HS-27A (cell line): ENCODE measurements around the gene PIMREG.
"Not testable (repeated sequence)": the region's sequence is repeated elsewhere in the genome, so short reads cannot be mapped to it uniquely, and the experiment has no call there.

ENCODE experiments used
- DNase-seq: peaks from one replicate; pipeline ENCODE4 v3.0.0-alpha.2; 2012; ENCODE audit warnings: low read depth, missing footprints

The PIMREG gene

DNA sequence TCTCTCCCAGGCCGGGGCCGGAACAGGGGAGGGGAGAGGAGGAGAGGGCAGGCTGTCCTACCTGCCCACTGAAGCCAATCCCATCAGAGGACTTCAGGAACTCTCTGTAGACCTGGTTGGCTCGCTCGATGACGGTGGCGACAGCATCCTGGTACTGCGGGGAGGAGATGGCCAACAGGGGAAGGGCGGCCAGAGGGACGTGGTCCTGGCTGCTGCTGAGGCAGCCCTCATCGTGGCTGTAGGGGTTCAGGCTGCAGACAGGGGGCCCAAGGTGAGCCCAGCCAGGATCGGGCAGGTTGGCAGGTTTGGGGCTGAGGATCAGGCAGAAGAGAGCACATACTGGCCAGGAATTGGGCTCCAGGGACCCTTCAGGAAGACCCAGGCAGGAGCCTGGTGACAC lies 34.2 kb downstream of the PIMREG start:
- no peak for DNase-seq

DNA sequence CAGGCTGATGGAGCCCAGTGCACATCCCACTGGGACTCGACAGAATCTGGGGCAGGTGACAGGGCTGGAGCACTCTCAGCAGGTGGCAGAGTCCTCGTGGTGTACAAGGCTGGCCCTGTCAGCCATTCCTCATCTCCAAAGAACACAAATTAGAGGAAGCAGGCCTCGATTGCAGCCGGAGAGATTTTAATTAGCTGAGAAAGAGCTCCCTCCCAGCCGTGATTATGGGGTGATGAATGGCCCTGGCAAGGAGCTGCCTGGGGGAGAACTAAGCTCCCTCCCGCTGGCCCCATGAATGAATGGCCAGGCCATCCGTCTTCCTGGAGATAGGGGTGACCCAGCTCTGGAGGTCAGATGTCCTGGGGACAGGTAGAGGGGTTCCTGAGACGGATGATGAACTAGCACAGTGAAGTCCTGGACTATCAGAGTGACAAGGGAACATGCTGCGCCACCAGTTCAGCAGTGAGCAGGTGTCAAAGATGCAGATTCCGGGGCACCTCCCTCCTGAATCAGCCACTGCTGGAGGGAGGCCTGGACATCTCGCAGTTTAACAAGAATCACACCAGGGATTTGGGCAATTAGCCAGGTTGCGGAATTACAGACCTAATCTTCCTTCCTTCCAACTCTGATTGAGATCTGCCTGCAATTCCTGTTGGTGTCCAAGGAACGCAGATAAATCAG lies 35.5 kb downstream of the PIMREG start:
- no peak for DNase-seq

DNA sequence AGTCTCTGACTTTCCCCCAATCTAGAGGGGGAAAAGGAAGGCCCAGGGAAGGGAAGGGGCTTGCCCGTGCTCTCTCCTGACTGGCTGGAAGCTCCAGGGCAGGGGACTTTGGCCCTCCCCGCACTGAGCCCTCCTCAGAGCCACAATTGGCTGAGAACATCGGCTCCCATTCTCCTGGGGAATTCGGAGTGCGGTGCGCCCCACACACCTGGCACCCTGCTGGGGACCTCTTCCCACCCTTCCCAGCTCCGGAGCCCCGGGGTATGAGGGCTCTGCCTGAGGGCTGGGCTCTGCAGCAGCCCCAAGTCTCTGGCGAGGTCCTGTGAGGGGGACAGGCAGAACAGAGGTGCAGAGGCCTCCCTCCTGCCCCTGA lies 36.0 kb downstream of the PIMREG start:
- DNase-seq = no peak

DNA sequence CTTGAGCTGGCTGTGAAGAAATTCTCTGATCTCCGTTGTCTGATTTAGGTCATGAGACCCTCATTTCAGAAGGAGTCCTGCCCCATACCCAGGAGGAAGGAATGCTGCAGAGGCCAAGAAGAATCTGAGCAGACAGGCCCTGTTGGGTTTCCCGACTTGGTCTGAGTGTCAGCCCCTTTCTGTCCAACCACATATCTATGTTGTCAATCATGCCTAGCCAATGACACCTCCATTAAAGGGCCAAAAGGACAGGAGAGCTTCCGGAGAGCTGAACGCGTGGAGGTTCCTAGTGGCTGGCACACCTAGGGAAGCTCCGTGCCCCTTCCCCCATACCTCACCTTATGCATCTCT lies 37.8 kb downstream of the PIMREG start:
- no peak for DNase-seq

DNA sequence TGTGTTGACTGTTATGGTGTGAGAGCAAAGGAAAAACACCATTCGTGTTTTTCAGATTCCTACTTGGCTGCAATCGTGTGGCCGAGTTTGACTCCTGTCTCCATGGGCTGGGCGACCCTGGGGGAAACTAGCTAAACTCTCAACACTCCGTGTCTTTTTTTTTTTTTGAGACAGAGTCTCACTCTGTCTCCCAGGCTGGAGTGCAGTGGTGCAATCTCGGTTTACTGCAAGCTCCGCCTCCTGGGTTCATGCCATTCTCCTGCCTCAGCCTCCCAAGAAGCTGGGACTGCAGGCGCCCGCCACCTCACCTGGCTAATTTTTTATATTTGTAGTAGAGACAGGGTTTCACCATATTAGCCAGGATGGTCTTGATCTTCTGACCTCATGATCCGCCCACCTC lies 38.5 kb downstream of the PIMREG start:
- not testable (repeated sequence) for DNase-seq

DNA sequence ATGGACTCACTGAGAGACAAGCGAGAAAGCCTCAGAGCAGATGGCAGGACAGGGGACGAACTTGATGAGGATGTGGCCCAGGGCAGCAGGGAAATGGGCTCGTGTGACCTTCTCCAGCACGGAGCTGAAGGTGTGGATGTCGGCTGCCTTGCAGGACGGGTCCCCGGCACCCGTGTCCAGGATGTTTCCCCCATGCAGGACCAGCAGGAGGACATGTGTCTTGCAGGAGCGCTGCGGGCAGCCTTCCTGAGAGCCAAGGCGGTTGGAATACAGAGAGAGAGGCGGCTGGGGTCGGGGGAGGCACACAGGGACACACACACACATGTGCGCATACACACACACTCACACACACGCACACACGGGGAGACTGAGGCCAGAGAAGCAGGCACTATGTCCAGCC lies 39.3 kb downstream of the PIMREG start:
- DNase-seq = no peak

DNA sequence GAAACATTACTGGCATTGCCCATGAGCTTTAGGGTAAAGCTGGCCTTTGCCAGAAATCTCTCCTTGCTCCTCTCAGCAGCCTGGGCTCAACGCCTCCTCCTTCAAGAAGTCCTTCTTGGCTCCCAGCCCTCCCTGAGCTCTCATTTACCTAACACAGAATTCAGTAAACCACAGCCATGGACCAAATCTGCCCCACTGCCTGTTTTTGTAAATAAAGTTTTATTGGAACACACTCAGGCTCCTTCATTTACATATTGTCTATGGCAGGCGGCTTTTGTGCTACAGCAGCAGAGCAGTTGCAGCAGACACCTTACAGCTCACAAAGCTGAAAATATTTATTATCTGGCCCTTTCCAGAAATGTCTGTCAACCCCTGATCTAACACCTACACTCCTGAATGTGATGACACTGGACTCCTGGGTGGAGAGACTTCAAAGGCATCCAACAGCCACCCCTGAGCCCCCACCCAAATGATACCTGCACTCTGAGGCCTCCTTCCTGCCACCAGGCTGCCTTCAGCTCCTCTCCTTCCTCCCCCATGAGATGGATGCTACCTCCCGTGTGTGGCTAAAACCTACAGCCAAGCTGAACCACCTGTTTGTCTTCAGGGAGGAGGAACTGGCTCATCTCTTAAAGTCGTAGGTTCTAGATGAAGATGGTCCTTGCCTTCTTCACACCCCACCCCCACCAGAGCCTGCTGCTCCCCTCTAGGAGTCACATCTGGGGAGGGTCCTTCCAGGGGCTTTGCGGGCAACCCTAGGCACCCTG lies 41.6 kb downstream of the PIMREG start:
- DNase-seq = no peak

DNA sequence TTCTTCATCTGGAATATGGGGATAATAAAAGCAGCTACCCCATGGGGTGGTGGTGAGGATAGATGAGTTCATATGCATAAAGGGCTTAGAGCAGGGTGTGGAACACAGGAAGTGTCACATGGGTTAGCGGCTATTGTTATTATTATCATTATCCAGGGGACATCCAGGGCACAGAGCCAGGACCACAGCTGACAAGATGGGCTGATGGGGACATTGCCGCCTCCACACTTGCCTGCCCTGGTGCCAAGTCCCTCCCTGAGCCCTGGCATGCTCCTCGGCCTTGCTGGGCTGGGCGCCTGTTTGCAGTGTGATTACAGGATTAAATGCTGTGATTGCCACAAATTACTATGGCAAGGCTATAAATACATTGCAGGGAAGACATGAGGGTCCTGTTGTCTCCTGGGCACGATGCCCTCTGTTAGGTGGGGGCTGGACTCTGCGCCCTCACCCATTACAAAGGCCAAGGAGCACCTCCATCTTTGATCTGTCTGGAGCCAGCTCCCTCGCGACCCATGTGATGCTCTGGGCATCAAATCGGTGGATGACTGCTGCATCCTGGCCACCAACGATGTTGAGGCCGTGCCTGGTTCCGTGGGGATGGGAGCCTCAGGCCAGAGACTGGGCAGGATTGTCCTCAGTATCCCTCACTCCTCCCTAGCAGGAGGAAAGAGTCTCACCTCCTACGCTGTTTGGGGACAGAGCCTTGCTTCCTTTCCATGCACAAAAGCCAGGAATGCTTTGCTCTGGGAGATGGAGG lies 43.2 kb downstream of the PIMREG start:
- no peak for DNase-seq

DNA sequence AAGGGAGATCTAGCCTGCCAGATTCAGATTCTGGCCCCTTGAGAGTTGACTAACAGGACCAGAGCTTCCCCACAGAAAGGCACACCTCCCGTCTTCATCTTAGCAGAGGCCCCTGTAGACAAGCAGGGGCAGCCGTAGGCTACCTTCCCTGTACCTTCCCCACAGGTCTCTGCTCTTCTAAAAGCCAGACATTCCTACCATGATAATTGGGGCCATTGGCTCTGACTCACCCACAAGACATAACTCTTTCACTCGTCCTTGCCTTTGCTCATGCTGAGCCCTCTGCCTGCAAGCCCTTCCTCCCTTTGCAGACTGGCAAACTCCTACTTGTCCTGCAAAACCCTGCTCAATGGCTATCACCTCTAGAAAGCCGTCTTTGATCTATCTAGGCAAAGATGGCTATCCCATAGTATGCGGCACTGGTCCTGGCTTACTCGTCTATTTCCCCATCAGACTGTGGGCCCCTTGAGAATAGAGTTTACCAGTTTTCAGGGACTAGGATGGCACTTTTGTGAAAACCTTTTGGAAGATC lies 43.8 kb downstream of the PIMREG start:
- DNase-seq = no peak

DNA sequence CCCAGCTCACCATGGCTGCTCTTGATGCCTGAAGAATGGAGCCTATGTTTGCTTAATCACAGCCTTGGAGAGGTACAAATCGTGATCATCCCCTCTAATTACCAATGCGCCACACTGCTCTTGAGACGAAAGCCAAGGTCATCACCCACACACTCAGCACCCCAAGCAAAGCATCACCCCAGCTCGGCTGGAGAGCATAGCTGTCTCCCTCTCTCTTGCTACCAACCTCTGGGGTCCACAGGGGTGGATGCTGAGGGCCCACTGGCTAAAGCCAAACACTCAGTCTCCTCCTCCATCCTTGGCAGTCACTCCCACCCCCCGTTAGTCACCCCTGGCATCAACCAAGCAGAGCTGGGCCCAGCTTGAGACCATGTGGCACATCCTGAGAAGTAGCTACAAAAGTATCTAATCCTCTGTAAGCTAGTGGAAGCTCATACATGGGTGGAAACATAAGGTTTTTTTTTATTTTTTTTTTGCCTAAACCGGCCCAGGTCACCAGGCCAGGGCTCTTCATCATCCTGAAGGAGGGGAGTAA lies 44.8 kb downstream of the PIMREG start:
- no peak for DNase-seq

DNA sequence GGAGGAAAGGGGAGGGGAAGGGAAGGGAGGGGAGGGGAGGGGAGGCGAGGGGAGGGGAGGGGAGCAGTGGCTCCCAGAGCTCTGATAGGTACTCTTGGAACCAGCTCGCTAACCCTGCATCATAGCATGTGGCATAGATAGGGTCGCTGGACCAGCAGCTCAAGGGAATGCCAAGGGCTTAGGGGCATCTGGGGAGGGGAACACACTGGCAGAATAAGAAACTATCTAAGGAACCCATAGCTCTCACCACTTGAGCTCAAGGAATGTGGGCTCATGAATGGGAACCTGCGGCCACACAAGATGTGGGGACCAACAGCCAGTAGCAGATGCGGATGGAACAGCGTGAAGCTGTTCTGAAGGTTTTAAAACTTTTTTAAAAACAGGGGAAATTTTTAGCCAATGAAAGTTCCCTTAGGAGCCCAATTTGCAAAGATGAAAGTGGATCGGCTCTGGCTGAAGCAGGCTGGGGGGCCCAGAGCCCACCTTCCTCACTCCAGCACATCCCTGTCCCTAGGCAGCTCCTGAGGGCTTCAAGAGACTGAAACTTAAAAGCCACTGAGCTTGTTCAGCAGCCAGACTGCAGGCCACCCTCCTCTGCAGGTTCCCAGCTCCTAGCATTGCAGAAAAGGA lies 46.9 kb downstream of the PIMREG start:
- no peak for DNase-seq

DNA sequence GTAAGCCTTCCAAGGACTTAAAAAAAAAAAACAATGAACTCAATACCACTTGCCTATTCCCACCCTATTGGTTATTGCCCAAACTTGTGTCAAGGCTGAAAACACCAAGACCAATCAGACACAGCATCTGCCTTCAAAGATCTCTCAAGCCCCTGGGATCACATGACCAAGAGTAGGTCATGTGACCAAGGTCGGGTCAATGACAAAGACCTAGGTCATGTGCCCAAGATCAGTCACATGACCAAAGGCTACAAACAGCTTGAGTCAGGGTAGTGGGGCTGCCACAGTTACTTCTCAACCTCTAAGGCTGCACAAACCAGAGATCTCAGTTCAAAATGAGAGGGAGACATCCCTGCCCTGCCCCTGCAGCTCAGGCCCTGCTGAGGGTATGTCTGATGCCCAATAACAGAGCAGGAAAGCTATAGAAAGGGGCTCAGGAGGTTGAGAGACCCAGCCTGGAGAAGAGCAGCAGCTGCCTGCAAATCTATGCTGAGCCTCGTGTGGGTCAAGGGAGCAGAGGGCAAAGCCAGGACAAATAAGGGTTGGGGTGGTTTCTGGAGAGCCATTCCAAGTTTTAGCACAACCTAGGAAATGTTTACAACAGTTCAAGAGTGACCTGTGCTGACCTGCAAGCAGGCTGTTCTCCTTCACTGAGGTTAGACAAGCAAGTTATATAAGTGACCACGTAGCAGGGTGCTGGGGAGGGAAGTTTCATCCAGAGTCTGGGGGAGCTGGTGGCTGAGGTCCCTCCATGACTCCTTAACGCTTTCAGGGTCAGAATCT lies 48.8 kb downstream of the PIMREG start:
- no peak for DNase-seq

DNA sequence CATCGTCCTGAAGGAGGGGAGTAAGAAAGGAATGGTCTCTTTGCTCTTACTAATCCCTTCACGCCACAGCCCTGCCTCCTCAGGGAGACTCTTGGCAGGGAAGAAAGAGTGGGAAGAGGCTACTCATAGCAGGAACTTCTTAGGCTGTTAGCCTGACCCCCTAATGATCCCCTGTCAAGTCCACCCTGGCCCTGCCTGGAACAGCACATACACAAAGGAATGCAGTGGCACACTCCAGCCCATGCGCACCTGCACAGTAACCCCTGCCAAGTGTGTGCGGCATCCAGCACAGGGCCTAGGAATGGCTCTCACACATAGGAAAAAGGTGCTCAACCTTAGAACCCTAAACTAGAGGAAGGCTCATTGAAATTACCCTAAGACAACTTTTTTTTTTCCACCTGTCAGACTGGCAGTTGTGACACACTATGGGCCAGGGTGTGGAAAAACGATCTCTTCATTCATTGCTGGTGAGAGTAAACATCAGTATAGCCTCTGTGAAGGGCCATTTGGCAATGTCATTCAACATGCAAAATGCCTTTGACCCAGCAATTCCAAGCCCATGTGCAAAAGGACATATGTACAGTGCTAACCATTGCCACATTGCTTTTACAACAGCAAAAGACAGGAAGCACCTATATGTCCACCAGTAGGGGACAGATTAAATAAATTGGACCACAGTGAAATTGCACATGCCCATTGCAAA lies 50.1 kb downstream of the PIMREG start:
- DNase-seq = no peak

DNA sequence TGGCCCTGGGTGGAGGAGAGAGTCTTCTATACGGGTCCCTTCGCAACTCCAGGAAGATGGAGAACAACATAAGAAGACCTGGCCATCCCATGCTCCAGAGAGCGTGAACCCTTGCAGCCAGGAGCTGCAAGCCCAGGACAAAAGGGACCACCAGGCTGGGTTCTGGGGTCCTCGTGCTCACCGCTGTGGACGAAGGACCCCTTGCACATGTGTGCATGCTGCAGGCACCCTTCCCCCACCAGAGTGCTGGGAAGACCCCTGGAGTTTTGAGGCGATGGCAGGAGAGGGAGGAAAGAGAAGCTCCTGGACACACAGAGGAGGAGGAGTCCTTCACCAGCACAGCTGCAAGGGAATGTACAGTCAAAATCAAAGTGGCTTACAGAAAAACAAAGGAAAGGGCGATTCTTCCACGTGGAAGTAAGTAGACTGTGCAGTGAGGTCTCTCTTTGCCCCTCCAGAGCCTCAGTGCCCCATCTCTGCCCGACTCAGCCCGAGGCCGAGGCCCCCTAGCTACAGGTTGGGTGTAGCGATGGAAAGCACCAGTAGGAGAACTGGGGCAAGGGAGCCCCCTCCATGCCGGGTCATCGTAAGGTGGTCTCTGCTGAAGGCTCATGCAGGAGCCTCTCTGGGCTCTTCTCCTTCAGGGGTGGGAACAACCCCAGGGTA lies 51.3 kb downstream of the PIMREG start:
- DNase-seq = no peak

DNA sequence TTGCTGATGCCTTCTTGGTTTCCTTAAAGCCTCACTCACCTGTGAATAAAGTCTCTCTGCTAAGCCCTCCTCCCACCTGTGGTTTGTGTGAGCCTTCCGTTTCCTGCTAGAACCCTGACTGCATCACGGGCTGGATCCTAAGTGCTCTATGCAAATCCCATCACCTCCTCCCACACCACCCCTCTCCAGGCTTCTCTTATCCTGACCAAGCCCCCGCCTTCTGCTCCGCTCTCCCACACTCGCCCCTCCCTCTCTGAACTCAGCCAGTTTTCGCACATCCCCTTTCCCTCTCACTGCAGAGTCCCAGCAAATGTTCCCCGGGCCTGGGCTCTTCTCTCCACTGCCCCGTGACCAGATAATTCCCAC lies 51.8 kb downstream of the PIMREG start:
- DNase-seq = no peak

DNA sequence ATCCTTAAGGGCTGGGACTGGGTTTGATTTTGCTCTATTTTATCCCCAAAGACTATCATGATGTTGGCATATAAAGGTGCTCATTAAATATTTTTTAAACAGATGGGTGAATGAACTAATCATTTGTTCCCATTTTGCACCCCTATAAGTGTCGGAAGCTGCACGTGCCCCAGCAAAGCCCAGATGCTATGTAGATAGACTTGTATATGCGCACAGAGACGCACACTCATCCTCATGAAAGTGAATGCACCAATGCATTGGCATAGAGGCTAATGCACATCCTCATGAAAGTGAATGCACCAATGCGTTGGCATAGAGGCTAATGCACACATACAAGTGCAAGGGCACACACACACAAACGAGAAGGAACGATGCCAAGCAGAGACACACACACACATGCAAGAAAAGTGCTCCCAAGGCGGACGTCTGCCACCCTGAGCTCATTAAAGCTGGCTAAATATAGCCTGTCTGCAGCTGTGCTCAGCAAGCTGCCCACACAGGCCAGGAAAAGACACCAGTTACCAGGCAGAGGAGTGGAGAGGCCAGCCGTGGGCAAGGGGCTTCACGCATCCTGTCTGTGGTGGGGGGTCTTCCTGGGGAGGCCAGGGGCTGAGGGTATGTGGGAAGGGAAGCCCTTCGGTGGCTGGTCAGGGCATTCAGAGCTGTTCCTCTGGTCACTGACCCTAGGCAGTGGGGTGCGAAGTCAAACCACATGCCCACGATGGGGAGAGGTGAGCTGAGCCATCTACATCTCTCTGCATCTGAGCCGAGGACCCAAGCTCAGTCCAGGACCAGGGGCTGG lies 52.6 kb downstream of the PIMREG start:
- DNase-seq = no peak

DNA sequence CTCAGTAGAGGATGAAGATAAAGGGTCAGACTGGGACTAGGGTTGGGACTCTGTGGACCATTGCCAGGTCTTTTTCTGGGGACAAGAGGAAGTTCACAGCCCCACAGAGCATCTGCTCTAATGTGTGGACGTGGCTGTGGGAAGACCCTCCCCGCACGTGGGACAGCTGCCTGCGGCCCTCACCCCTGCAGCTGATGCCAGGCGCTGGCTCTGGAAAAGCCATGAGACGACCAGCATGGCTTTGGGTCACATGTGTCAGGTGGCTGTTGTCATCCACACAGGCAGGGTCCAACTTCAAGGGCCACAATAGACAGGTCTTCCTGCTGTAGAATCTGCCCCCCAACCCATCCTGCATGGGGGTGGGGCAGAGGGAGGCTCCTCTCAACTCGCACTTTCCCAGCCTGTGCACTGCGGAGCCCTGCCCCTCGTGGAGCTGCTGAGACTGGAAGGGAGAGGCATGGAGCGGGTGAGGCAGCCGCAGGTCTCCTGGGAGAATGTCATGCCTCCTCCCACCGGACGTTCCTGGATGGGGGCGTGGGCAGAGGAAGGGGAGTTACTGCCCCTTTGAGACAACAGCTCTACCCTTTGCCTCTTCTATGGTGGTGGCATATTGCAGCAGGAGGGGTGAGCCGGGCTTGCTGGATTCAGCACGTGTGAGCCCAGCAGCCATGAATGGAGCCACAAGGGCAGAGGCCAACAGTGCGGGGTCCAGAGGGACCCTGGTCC lies 53.4 kb downstream of the PIMREG start:
- DNase-seq = no peak

DNA sequence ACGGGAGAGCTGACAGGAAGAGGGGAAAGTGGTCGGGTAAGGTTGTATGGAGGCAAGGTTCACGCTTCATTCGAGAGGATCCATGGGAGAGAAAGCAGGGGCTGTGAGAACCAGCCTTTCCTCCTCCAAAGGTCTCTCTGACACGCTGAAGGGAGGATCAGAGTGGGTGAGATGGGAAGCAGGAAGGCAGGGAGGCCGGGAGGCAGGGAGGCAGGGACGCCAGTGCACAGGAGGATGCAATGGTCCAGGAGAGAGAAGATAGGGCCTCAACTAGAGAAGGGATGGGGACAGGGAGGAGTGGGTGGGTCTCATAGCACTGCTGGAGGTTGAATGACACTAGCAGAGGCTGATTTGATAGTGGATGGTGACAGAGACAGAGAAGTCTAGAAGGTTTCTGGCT lies 54.1 kb downstream of the PIMREG start:
- DNase-seq = no peak
